ENCODE data around the gene HTT. TPM values are rescaled to one million over a fixed set of nuclear protein-coding genes. Genes with fewer than 3 reads are reported as not detected.

The HTT gene
- total and polyA plus RNA-seq, 10 of the 15 experiments (the other 5 are each of a cell fraction or from before 2014, with no cell fraction given): 3.3 to 113 (median 43.3) TPM

DNA sequence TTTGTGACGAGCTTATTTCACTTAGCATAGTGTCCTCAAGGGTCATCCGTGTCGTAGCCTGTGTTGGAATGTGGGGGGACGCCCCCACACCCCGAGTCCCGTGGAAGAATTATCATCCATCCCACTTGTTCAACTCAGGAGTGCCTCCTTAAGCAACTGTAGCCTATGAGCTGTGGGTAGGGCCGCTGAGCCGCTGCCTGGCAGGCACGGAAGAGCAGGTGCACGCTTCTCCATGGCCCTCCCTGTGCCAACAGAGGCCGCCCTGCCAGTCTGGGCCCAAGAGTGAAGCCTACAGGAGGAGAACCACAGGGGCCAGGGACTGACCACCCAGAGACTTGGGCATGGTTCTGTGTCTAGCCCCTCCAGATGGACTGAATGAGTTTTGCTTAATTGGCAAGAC lies 216.0 kb downstream of the HTT start:
- intact Hi-C loops (cut with micrococcal nuclease; ENCODE audit: unreplicated experiment): no loop called here
- 62% methylated on average over 11 of the region's 11 CpGs for WGBS (ENCODE audit: insufficient coverage, insufficient replicate concordance, low lambda C conversion rate, missing lambda C conversion rate)
- no TSS peak for BruUV-seq (replicated peaks)
- H3K4me1 ChIP-seq (ENCODE audit: control insufficient read depth, insufficient read depth, low read length): peaks cover 25% of the 10 kb centered on the region
- no peaks in the 10 kb centered on the region for H3K36me3 ChIP-seq (ENCODE audit: control insufficient read depth in 2 of 2, insufficient read depth in 2 of 2, low read length in 1 of 2)
- H3K27me3 ChIP-seq (replicated peaks in 1 of 2; ENCODE audit: control insufficient read depth in 2 of 2, insufficient read depth in 2 of 2, low read length in 1 of 2): peaks cover 2 to 7% of the 10 kb centered on the region in 2 experiments; a peak in 2 of 4 replicates
- no peak overlapping the region for H3K9ac ChIP-seq (ENCODE audit: control insufficient read depth, insufficient read depth, low read length)
- ATAC-seq: no peak
- H3K9me3 ChIP-seq (replicated peaks; ENCODE audit: control insufficient read depth, insufficient read depth, low read length): no peaks in the 10 kb centered on the region; the same call in 2 of the 3 replicates
- no peak for DNase-seq (ENCODE audit: low read depth, low spot score)
- H2AFZ ChIP-seq (ENCODE audit: control insufficient read depth, low read depth, low read length): no peak overlapping the region
- in situ Hi-C loops (cut with MboI): no loop called here
- H3K4me3 ChIP-seq: no peak overlapping the region
- RAD21 ChIA-PET (ENCODE audit: unreplicated experiment): no interaction called here
- CTCF ChIA-PET: no interaction called here
- POLR2A ChIA-PET: interaction anchor here (0.7 kb wide), 1 partner anchor 180 kb away, joined by 5 read pairs; no protein-coding TSS in a partner anchor
- no peak overlapping the region for H3K27ac ChIP-seq (ENCODE audit: control insufficient read depth, insufficient read depth)
- FAIRE-seq: no peak
- no peak overlapping the region for H3K4me2 ChIP-seq (ENCODE audit: control insufficient read depth, insufficient read depth)
- H3K79me2 ChIP-seq (ENCODE audit: control insufficient read depth, insufficient read depth, low read length): no peaks in the 10 kb centered on the region
- no peak for TF ChIP-seq ETV6 (conservative IDR thresholded peaks at IDR 0.05 in 1 of 2, IDR thresholded peaks at IDR 0.05 in 1 of 2; ENCODE audit: borderline replicate concordance in 1 of 2, low read depth in 1 of 2)
- TF ChIP-seq ZNF274 (IDR thresholded peaks at IDR 0.05; ENCODE audit: insufficient read depth, insufficient read length): no peak
- TF ChIP-seq CEBPZ (IDR thresholded peaks at IDR 0.05; ENCODE audit: low read depth, low read length): no peak
- TF ChIP-seq ZBTB11 (CRISPR knock-in tag; IDR thresholded peaks at IDR 0.05): no peak
- TF ChIP-seq USF2 (IDR thresholded peaks at IDR 0.05; ENCODE audit: borderline replicate concordance, low read depth, low read length): no peak
- no peak for TF ChIP-seq KDM1A (IDR thresholded peaks at IDR 0.05; ENCODE audit: borderline replicate concordance)
- TF ChIP-seq MAX (IDR thresholded peaks at IDR 0.05; ENCODE audit: low read depth, low read length): no peak
- TF ChIP-seq NBN (IDR thresholded peaks at IDR 0.05): no peak
- TF ChIP-seq, protein P1, sequence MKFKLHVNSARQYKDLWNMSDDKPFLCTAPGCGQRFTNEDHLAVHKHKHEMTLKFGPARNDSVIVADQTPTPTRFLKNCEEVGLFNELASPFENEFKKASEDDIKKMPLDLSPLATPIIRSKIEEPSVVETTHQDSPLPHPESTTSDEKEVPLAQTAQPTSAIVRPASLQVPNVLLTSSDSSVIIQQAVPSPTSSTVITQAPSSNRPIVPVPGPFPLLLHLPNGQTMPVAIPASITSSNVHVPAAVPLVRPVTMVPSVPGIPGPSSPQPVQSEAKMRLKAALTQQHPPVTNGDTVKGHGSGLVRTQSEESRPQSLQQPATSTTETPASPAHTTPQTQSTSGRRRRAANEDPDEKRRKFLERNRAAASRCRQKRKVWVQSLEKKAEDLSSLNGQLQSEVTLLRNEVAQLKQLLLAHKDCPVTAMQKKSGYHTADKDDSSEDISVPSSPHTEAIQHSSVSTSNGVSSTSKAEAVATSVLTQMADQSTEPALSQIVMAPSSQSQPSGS (IDR thresholded peaks at IDR 0.05; ENCODE audit: low read length): no peak
- no peak for TF ChIP-seq ZNF217 (IDR thresholded peaks at IDR 0.05)
- TF ChIP-seq JUND (IDR thresholded peaks at IDR 0.05; ENCODE audit: low read depth, low read length): no peak
- TF ChIP-seq GABPA (IDR thresholded peaks at IDR 0.05; ENCODE audit: low read depth): no peak
- no peaks in the 10 kb centered on the region for H4K20me1 ChIP-seq (ENCODE audit: control insufficient read depth, insufficient read depth)
- SMC1A ChIA-PET (ENCODE audit: uncharacterized antibody, unreplicated experiment): interaction anchor here (1.9 kb wide), 1 partner anchor 12 kb away, joined by 4 read pairs; no protein-coding TSS in a partner anchor

Measured in GM12878 (cell line).